ENCODE results near the gene RPL18. TPM values are rescaled to one million over a fixed set of nuclear protein-coding genes. Genes with fewer than 3 reads are reported as not detected.

Gene RPL18
- total and polyA plus RNA-seq, 9 of the 15 experiments (the other 6 are each of a cell fraction or from before 2014, with no cell fraction given): 312 to 2,635 (median 1,653) TPM

DNA sequence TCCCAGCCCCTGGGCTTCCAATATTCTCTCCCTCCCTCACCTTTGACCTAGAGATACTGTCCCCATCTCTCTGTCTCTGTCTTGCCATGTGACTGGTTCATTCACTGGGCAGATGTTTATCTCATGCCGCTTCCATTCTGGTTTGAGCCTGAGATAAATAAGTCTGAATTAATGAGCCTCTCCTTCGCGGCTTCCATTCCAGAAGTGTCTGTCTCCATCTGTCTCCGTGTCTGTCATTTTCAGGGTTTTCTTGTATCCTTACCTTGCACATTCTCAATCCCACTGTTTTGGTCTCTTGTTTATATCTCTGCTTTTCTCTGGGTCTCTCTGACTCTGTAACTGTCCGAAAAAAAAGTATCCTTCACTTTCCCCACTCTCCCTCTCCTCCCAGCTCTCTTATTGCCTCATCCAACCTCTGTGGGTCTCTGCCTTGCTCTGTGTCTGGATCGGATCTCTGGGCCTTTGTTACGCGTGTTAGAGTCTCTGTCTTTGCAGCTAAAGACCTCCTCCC is 4.6 kb upstream of the RPL18 start (continued):
- 0 out of 2 replicates have a peak, but pooled peaks have one; percentile 29 for TF ChIP-seq BHLHE40 (IDR thresholded peaks at IDR 0.05; ENCODE audit: low read length)
- 0 out of 2 replicates have a peak, but pooled peaks have one; percentile 40 for TF ChIP-seq SNIP1 (IDR thresholded peaks at IDR 0.05; ENCODE audit: low read depth)
- TF ChIP-seq EP300 (IDR thresholded peaks at IDR 0.05; ENCODE audit: low read length): peak; percentile 17; the same call in 1 of the 2 replicates
- TF ChIP-seq ZNF79 (CRISPR knock-in tag; IDR thresholded peaks at IDR 0.05; ENCODE audit: low read depth): no peak
- TF ChIP-seq, protein P1, sequence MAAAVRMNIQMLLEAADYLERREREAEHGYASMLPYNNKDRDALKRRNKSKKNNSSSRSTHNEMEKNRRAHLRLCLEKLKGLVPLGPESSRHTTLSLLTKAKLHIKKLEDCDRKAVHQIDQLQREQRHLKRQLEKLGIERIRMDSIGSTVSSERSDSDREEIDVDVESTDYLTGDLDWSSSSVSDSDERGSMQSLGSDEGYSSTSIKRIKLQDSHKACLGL (CRISPR knock-in tag; IDR thresholded peaks at IDR 0.05; ENCODE audit: borderline replicate concordance, poor library complexity, severe bottlenecking): no peak
- TF ChIP-seq RBM22 (IDR thresholded peaks at IDR 0.05; ENCODE audit: low read depth, low read length, poor library complexity, severe bottlenecking): no peak
- TF ChIP-seq STAG1 (CRISPR knock-in tag; IDR thresholded peaks at IDR 0.05; ENCODE audit: borderline replicate concordance): no peak
- peak; percentile 37; the same call in 1 of the 2 replicates for TF ChIP-seq RAD51 (IDR thresholded peaks at IDR 0.05; ENCODE audit: borderline replicate concordance, low read depth)
- TF ChIP-seq TSC22D4 (tag; IDR thresholded peaks at IDR 0.05): 0 out of 2 replicates have a peak, but pooled peaks have one; percentile 12

Measured in K562 (cell line).